ENCODE measurements around the gene MYO1A.

The MYO1A gene

DNA sequence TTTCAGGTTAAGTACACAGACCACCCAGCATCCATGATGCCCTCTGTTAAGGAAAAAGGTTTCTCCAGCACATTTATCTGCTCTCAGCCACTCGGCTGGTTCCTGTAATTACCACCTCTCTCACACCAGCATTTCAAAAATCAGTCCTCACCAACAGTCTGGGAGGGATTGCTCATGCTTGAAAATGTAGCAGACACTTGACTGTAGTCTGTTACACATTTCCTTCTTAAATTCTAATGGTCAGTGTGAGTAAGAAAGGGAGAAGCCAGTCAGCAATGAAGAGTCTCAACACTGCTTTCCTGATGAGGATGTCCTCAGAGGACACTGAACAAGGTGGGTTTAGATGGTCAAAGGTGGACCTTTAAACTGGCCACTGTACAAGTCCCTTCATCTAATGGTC lies 49.5 kb downstream of the MYO1A start:
- H3K4me3 ChIP-seq (ENCODE audit: low read length), result no peak overlapping the region
- H3K9me2 ChIP-seq (replicated peaks; ENCODE audit: insufficient read depth, low read length), result no peaks in the 10 kb centered on the region
- no peak for DNase-seq
- H3K9ac ChIP-seq (ENCODE audit: low read length), result no peak overlapping the region
- H3K79me2 ChIP-seq (ENCODE audit: low read length), result peaks cover 63% of the 10 kb centered on the region
- H2AFZ ChIP-seq (ENCODE audit: low read length), result no peak overlapping the region
- H3K27ac ChIP-seq (ENCODE audit: low read length), result no peak overlapping the region
- H3K27me3 ChIP-seq (replicated peaks; ENCODE audit: insufficient read depth, low read length), result no peaks in the 10 kb centered on the region
- peaks cover 3% of the 10 kb centered on the region; the same call in 1 of the 2 replicates for H3F3A ChIP-seq (ENCODE audit: insufficient read depth, low read length)
- H3K4me1 ChIP-seq (ENCODE audit: low read length), result peaks cover 22% of the 10 kb centered on the region
- H3K36me3 ChIP-seq (replicated peaks; ENCODE audit: insufficient read depth, low read length), result peaks cover 5% of the 10 kb centered on the region; the same call in 1 of the 2 replicates
- no peak for TF ChIP-seq EZH2 (optimal IDR thresholded peaks at IDR 0.05; ENCODE audit: low read depth, low read length)
- TF ChIP-seq, protein P1, sequence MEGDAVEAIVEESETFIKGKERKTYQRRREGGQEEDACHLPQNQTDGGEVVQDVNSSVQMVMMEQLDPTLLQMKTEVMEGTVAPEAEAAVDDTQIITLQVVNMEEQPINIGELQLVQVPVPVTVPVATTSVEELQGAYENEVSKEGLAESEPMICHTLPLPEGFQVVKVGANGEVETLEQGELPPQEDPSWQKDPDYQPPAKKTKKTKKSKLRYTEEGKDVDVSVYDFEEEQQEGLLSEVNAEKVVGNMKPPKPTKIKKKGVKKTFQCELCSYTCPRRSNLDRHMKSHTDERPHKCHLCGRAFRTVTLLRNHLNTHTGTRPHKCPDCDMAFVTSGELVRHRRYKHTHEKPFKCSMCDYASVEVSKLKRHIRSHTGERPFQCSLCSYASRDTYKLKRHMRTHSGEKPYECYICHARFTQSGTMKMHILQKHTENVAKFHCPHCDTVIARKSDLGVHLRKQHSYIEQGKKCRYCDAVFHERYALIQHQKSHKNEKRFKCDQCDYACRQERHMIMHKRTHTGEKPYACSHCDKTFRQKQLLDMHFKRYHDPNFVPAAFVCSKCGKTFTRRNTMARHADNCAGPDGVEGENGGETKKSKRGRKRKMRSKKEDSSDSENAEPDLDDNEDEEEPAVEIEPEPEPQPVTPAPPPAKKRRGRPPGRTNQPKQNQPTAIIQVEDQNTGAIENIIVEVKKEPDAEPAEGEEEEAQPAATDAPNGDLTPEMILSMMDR (IDR thresholded peaks at IDR 0.05; ENCODE audit: low read length), result no peak
- no peak for TF ChIP-seq EZH2phosphoT487 (IDR thresholded peaks at IDR 0.05; ENCODE audit: low read length)
- no peaks in the 10 kb centered on the region for H3K9me3 ChIP-seq (replicated peaks; ENCODE audit: insufficient read depth, low read length)
- no peak overlapping the region for H3K4me2 ChIP-seq (ENCODE audit: low read depth, low read length)
- H4K20me1 ChIP-seq (ENCODE audit: insufficient read depth, low read length), result no peaks in the 10 kb centered on the region

DNA sequence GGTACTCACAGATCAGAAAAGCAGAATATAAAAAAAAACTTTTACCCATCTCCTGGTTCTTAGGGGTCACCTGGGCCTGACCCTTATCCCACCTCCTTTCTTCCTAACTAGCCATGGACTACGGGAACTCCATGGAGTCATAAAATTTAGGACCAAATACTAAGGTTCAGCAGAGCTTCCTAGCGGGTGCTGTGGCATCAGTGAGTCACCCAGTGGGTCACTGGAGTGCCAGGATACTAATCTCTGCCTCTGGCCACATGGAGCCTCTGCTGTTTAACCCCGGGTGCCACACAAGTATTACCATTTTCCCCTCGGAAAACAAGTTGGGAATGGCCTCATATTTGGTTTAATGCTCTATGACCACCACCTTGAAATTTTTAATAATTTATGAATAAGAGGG lies 50.5 kb downstream of the MYO1A start:
- Histone ChIP-seq H3K36me3 (replicated peaks; ENCODE audit: insufficient read depth, low read length) (peaks cover 5% of the 10 kb centered on the region; the same call in 1 of the 2 replicates), H3K9me3 (replicated peaks; ENCODE audit: insufficient read depth, low read length) (no peaks in the 10 kb centered on the region)

DNA sequence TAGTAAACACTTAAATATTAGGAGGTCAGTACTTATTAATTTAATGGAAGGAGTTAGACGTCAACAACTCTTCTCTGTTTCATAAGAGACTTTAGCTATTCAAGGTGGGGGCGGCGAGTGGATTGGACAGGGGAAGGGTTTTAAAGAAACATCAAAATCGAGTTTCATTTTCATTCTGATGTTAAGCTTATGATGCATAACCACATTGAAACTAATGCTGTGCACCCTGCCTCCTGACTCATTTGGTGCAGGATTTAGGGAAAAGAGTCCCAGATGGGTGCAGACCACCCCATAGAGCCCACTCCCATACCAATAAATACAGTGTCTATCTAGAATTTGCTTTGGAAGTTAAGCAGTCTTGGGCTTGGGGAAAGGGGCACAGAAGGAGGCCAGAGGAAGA lies 50.9 kb downstream of the MYO1A start:
- peaks cover 15% of the 10 kb centered on the region for H3K4me1 ChIP-seq (ENCODE audit: low read length)

More for the DNA sequence above, 50.5 kb downstream of the MYO1A start:
- Histone ChIP-seq H3K27me3 (replicated peaks; ENCODE audit: insufficient read depth, low read length) (no peaks in the 10 kb centered on the region), H2AFZ (ENCODE audit: low read length) (no peak overlapping the region), H3K4me1 (ENCODE audit: low read length) (peaks cover 15% of the 10 kb centered on the region), H3K4me3 (ENCODE audit: low read length) (no peak overlapping the region), H3K27ac (ENCODE audit: low read length) (peak overlapping the region; percentile 56; the same call in 1 of the 2 replicates), H3K79me2 (ENCODE audit: low read length) (peaks cover 53% of the 10 kb centered on the region), H3K4me2 (ENCODE audit: low read depth, low read length) (peak overlapping the region; percentile 31; the same call in 1 of the 2 replicates), H4K20me1 (ENCODE audit: insufficient read depth, low read length) (no peaks in the 10 kb centered on the region), H3F3A (ENCODE audit: insufficient read depth, low read length) (peaks cover 3% of the 10 kb centered on the region; the same call in 1 of the 2 replicates), H3K9ac (ENCODE audit: low read length) (peak overlapping the region; percentile 1; the same call in 1 of the 2 replicates), H3K9me2 (replicated peaks; ENCODE audit: insufficient read depth, low read length) (no peaks in the 10 kb centered on the region)
- DNase-seq, result no peak
- TF ChIP-seq EZH2phosphoT487 (IDR thresholded peaks at IDR 0.05; ENCODE audit: low read length) (no peak), EZH2 (optimal IDR thresholded peaks at IDR 0.05; ENCODE audit: low read depth, low read length) (no peak)
- TF ChIP-seq, protein P1 (IDR thresholded peaks at IDR 0.05; ENCODE audit: low read length), result no peak

More for the DNA sequence above, 50.9 kb downstream of the MYO1A start:
- no peaks in the 10 kb centered on the region for H3K9me3 ChIP-seq (replicated peaks; ENCODE audit: insufficient read depth, low read length)
- TF ChIP-seq EZH2 (optimal IDR thresholded peaks at IDR 0.05; ENCODE audit: low read depth, low read length) (no peak), EZH2phosphoT487 (IDR thresholded peaks at IDR 0.05; ENCODE audit: low read length) (no peak)
- TF ChIP-seq, protein P1 (IDR thresholded peaks at IDR 0.05; ENCODE audit: low read length), result no peak
- H3K36me3 ChIP-seq (replicated peaks; ENCODE audit: insufficient read depth, low read length), result peaks cover 2% of the 10 kb centered on the region; the same call in 1 of the 2 replicates
- no peak overlapping the region for H2AFZ ChIP-seq (ENCODE audit: low read length)
- peaks cover 48% of the 10 kb centered on the region for H3K79me2 ChIP-seq (ENCODE audit: low read length)
- peak overlapping the region; percentile 1; the same call in 1 of the 2 replicates for H3K9ac ChIP-seq (ENCODE audit: low read length)
- H3K27ac ChIP-seq (ENCODE audit: low read length), result peak overlapping the region; percentile 56; the same call in 1 of the 2 replicates
- peak; percentile 84 for DNase-seq
- H3F3A ChIP-seq (ENCODE audit: insufficient read depth, low read length), result peaks cover 3% of the 10 kb centered on the region; the same call in 1 of the 2 replicates
- no peaks in the 10 kb centered on the region for H4K20me1 ChIP-seq (ENCODE audit: insufficient read depth, low read length)
- H3K4me2 ChIP-seq (ENCODE audit: low read depth, low read length), result peak overlapping the region; percentile 31
- H3K9me2 ChIP-seq (replicated peaks; ENCODE audit: insufficient read depth, low read length), result no peaks in the 10 kb centered on the region
- H3K4me3 ChIP-seq (ENCODE audit: low read length), result no peak overlapping the region
- H3K27me3 ChIP-seq (replicated peaks; ENCODE audit: insufficient read depth, low read length), result no peaks in the 10 kb centered on the region

Data from MM.1S (cell line).